Fibroblast of the aortic adventitia (primary cell): ENCODE data around the gene TCF23. TPM values are rescaled to one million over a fixed set of nuclear protein-coding genes. Genes with fewer than 3 reads are reported as not detected.

Experiments used
- DNase-seq: peaks from one replicate; pipeline ENCODE4 v3.0.0-alpha.2; 2010; ENCODE audit warnings: low read depth
- H3K4me3 ChIP-seq: 2 replicates; pipeline ENCODE4 v1.5.1; 2011; ENCODE audit warnings: low read depth, mild to moderate bottlenecking, control low read depth, low read length, moderate library complexity
- total RNA-seq: library from RNA; depleted of rRNA; stranded (reverse); fragments of >200 nt; gene quantifications from 2 replicates; pipeline ENCODE4 v1.2.3, GENCODE V29; 2012; ENCODE audit warnings: low replicate concordance
- TF ChIP-seq, protein P1 (sequence below): IDR thresholded peaks from 2 replicates; pipeline ENCODE4 v1.5.1; 2011; ENCODE audit warnings: mild to moderate bottlenecking, low read length, control low read depth, inconsistent platforms; ENCODE audit not compliant: insufficient read depth

The TCF23 gene
- total RNA-seq = 2.3 TPM in 1 of 2 replicates, not detected in the other

DNA sequence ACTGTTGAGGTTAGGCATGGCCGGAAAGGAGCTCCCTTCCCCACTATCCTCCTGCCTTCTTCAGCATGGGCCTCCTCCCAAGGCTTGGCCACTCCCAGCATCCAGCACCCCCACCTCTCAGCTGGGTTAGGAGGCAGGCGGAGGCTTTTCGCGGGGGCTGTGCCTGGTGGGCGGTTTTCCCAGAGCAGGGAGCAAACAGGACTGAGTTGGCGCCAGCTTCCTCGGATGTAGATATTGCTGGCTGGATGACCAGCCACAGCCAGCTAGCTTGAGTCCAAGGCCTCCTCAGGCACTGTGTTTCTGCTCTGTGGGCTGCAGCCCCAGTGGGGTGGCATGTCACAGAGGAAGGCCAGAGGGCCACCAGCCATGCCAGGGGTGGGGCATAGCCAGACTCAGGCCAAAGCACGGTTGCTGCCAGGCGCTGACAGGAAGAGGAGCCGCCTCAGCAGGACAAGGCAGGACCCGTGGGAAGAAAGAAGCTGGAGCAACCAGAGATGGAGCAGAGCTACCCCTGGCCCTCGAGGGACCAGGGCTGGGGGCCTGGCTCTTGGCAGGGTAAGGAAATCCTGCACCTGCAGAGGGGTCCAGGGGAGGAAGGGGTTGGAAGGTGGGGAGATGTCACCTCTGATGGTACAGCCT lies at the start of gene TCF23:
Gene TCF23, plus strand, starts transcription at position 204 of the 639 bp plus-strand sequence. Its CDS starts 130 bp downstream, at position 334.
- no peak within 1 kb of the TSS for H3K4me3 ChIP-seq
- TF ChIP-seq, protein P1, sequence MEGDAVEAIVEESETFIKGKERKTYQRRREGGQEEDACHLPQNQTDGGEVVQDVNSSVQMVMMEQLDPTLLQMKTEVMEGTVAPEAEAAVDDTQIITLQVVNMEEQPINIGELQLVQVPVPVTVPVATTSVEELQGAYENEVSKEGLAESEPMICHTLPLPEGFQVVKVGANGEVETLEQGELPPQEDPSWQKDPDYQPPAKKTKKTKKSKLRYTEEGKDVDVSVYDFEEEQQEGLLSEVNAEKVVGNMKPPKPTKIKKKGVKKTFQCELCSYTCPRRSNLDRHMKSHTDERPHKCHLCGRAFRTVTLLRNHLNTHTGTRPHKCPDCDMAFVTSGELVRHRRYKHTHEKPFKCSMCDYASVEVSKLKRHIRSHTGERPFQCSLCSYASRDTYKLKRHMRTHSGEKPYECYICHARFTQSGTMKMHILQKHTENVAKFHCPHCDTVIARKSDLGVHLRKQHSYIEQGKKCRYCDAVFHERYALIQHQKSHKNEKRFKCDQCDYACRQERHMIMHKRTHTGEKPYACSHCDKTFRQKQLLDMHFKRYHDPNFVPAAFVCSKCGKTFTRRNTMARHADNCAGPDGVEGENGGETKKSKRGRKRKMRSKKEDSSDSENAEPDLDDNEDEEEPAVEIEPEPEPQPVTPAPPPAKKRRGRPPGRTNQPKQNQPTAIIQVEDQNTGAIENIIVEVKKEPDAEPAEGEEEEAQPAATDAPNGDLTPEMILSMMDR = no peak

DNA sequence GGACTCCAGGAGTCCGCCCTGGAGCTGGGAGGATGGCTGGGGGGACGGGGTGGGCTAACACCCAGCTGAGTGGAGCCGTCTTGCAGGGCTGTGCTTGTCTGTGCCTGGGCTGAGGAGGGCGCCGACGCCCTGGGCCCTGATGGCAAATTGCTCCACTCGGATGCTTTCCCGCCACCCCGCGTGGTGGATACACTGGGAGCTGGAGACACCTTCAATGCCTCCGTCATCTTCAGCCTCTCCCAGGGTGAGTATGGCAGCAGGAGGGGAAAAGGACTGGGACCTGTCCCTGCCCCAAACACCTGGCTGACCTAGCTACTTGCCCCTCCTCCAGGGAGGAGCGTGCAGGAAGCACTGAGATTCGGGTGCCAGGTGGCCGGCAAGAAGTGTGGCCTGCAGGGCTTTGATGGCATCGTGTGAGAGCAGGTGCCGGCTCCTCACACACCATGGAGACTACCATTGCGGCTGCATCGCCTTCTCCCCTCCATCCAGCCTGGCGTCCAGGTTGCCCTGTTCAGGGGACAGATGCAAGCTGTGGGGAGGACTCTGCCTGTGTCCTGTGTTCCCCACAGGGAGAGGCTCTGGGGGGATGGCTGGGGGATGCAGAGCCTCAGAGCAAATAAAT lies 49.4 kb upstream of the TCF23 start:
- DNase-seq = no peak
- TF ChIP-seq, protein P1 = no peak
- H3K4me3 ChIP-seq = no peak overlapping the region

More for the DNA sequence above, at the start of gene TCF23:
- no peak for DNase-seq

DNA sequence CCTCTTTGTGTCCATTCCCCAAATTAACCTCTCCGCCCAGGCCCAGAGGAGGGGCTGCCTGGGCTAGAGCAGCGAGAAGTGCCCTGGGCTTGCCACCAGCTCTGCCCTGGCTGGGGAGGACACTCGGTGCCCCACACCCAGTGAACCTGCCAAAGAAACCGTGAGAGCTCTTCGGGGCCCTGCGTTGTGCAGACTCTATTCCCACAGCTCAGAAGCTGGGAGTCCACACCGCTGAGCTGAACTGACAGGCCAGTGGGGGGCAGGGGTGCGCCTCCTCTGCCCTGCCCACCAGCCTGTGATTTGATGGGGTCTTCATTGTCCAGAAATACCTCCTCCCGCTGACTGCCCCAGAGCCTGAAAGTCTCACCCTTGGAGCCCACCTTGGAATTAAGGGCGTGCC lies 48.8 kb upstream of the TCF23 start:
- H3K4me3 ChIP-seq = no peak overlapping the region
- TF ChIP-seq, protein P1 = no peak
- DNase-seq = no peak

DNA sequence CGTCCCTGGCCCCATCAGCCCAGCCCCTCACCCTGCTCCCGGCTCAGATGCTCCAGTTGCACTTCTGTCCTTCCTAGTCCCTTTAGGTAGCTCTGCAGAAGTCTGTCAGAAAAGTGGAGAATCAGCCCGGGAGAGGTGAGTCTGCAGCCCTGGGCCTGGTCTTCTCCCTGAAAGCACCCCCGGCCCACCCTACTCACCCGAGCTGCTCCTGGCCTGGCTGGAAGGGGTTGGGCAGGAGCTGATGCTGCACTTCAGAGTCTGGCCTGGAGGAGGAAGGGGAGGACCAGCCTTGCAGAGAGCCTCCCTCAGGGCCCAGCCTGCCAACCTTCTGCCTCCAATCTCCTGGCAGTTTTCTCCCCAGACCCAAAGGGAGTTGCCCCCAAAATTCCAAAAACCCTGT lies 46.5 kb upstream of the TCF23 start:
- H3K4me3 ChIP-seq = no peak overlapping the region
- TF ChIP-seq, protein P1 = no peak
- DNase-seq = no peak

DNA sequence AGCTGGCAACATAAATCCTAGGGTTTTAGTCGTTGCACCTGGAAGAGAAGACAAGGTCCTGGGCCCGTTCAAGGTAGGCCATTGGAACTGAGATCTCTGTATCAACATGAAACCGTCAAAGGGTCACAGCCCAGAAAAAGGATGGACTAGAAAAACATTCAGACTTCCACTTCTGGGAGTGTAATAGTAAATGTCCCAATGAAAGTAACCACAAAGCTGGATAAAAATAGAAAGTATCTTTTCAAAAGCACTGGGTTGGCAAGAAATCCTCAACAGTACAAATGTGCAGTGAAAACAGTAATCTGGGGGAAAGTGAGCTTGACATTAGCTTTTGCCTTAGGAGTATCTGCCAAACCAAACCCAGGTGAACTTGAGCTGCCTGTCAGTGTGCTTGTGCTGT lies 42.8 kb upstream of the TCF23 start:
- TF ChIP-seq, protein P1 = no peak
- DNase-seq = no peak
- H3K4me3 ChIP-seq = no peak overlapping the region

DNA sequence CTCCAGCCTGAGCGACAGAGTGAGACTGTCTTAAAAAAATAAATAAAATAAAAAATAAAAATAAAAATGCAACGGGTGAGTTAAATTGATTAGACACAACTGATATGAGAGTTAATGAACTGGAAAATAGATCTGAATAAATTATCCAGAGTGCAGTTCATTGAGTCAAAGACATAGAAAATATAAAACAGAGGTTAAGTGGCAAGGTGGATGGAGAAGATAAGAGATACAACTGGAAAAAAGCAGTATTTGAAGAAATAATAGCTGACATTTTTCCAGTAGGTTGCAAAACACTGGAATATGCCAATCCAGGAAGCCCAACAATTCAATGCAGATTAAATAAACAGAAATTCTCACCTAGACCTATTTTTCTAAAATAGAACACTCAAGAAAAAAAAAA lies 40.6 kb upstream of the TCF23 start:
- no peak for DNase-seq
- H3K4me3 ChIP-seq = no peak overlapping the region
- TF ChIP-seq, protein P1 = no peak
